Measurements from ENCODE around the gene PLA2G3.
"Not testable (repeated sequence)": the region's sequence is repeated elsewhere in the genome, so short reads cannot be mapped to it uniquely, and the experiment has no call there.

PLA2G3 gene

GRCh38 chr22:31100762-31101525, 39.4 kb downstream of the PLA2G3 start:
- no peak for FAIRE-seq
- DNase-seq (ENCODE audit: insufficient read length, low spot score): no peak
- no peak for TF ChIP-seq CTCF (IDR thresholded peaks at IDR 0.05; ENCODE audit: insufficient read depth, missing control alignments)

GRCh38 chr22:31099841-31100761, 40.2 kb downstream of the PLA2G3 start:
- no peak for FAIRE-seq
- DNase-seq (ENCODE audit: insufficient read length, low spot score): no peak
- no peak for TF ChIP-seq CTCF (IDR thresholded peaks at IDR 0.05; ENCODE audit: insufficient read depth, missing control alignments)

- FAIRE-seq: no peak
- DNase-seq (ENCODE audit: insufficient read length, low spot score): no peak
- no peak for TF ChIP-seq CTCF (IDR thresholded peaks at IDR 0.05; ENCODE audit: insufficient read depth, missing control alignments)
These were observed 40.9 kb downstream of the PLA2G3 start for GRCh38 chr22:31099386-31099785.

- FAIRE-seq: no peak
- DNase-seq (ENCODE audit: insufficient read length, low spot score): no peak
- no peak for TF ChIP-seq CTCF (IDR thresholded peaks at IDR 0.05; ENCODE audit: insufficient read depth, missing control alignments)
These were observed 41.6 kb downstream of the PLA2G3 start for GRCh38 chr22:31098632-31099110.

GRCh38 chr22:31097941-31098631, 42.2 kb downstream of the PLA2G3 start:
- no peak for DNase-seq (ENCODE audit: insufficient read length, low spot score)
- no peak for TF ChIP-seq CTCF (IDR thresholded peaks at IDR 0.05; ENCODE audit: insufficient read depth, missing control alignments)
- FAIRE-seq: no peak

GRCh38 chr22:31097539-31097938, 42.8 kb downstream of the PLA2G3 start:
- FAIRE-seq; DNase-seq (ENCODE audit: insufficient read length, low spot score): not testable (repeated sequence)

GRCh38 chr22:31096657-31097279, 43.5 kb downstream of the PLA2G3 start:
- TF ChIP-seq CTCF (IDR thresholded peaks at IDR 0.05; ENCODE audit: insufficient read depth, missing control alignments): no peak
- FAIRE-seq: no peak
- peak; percentile 6 for DNase-seq (ENCODE audit: insufficient read length, low spot score)
